Spleen (tissue), 11 donors: ENCODE results near the gene HSH2D. TPM values are rescaled to one million over a fixed set of nuclear protein-coding genes. Genes with fewer than 3 reads are reported as not detected.

ENCODE experiments used
- DNase-seq: peaks from one replicate; pipeline ENCODE4 v3.0.0-alpha.2; 2020
- H3K27ac ChIP-seq, 8 donors: fragments of 200-600 bp; sonication (generic) in 7 of 8; 1 replicate in 4 of 8; 2 replicates in 4 of 8; pipeline versions ENCODE4 v1.5.0 to v1.8.0; 2016 to 2021; ENCODE audit warnings: inconsistent platforms in 4 of 8, mild to moderate bottlenecking in 4 of 8, moderate library complexity in 1 of 8
- H3K27me3 ChIP-seq, 7 donors: fragments of 200-600 bp; sonication (generic) in 6 of 7; replicated peaks in 1 of 7; 1 replicate in 4 of 7; 2 replicates in 3 of 7; pipeline versions ENCODE4 v1.5.0 to v1.8.0; 2016 to 2021; ENCODE audit warnings: inconsistent platforms in 3 of 7, mild to moderate bottlenecking in 1 of 7
- H3K36me3 ChIP-seq, 6 donors: fragments of 200-600 bp; sonication (generic) in 5 of 6; 1 replicate in 4 of 6; 2 replicates in 2 of 6; pipeline versions ENCODE4 v1.5.0 to v1.8.0; 2016 to 2021; ENCODE audit warnings: inconsistent platforms in 2 of 6
- H3K4me1 ChIP-seq, 6 donors: fragments of 200-600 bp; sonication (generic) in 5 of 6; 1 replicate in 3 of 6; 2 replicates in 3 of 6; pipeline versions ENCODE4 v1.5.0 to v1.8.0; 2016 to 2021; ENCODE audit warnings: inconsistent platforms in 3 of 6
- H3K4me3 ChIP-seq, 8 donors: fragments of 200-600 bp; sonication (generic) in 7 of 8; 1 replicate in 4 of 8; 2 replicates in 4 of 8; pipeline versions ENCODE4 v1.5.0 to v1.8.0; 2016 to 2021; ENCODE audit warnings: inconsistent platforms in 4 of 8, mild to moderate bottlenecking in 4 of 8, moderate library complexity in 2 of 8
- H3K9me3 ChIP-seq, 8 donors: fragments of 200-600 bp; sonication (generic) in 7 of 8; 1 replicate in 4 of 8; 2 replicates in 4 of 8; pipeline versions ENCODE4 v1.5.0 to v1.8.0; 2016 to 2021; ENCODE audit warnings: inconsistent platforms in 4 of 8
- POLR2A ChIP-seq, 3 donors: fragments of 450-650 bp; IDR thresholded peaks; one replicate each; pipeline ENCODE4 v1.5.1; 2017; ENCODE audit warnings: antibody characterized with exemption in 3 of 3, mild to moderate bottlenecking in 1 of 3
- POLR2AphosphoS5 ChIP-seq, 3 donors: sonication (generic); formaldehyde crosslinking; IDR thresholded peaks; one replicate each; pipeline ENCODE4 v1.5.1; 2017; ENCODE audit warnings: antibody characterized with exemption in 3 of 3
- WGBS, 5 donors: extraction: QIAGEN DNeasy Blood & Tissue Kit in 3 of 5; methylation state at CpG; one replicate each; pipeline versions ENCODE4 v1.1.5 to v1.1.7; 2013 to 2018; 5-methylcytosine and 5-hydroxymethylcytosine counted together
- intact Hi-C: fragments of 100-400 bp; cut with DNase I; formaldehyde crosslinking; loops from one replicate; pipeline ENCODE4 v1.15.0; 2023; ENCODE audit warnings: low total_unique reads
- polyA plus RNA-seq, 3 donors: library from polyadenylated mRNA; stranded (reverse); fragments of 200-250 nt; gene quantifications; one replicate each; pipeline ENCODE4 v1.2.1, GENCODE V29; 2013
- total RNA-seq, 7 donors: library from RNA; depleted of rRNA in 3 of 7; stranded (reverse); fragments of >200 nt in 3 of 7; fragmentation: NEBNext Ultra II Directional in 4 of 7; extraction: Animal tissue kit (Norgen Biotek cat#: 25700) in 4 of 7; gene quantifications; one replicate each; pipeline versions ENCODE4 v1.1.0 to v1.2.1, GENCODE V29; 2016 to 2021
- TF ChIP-seq, protein P1 (sequence below), 11 experiments: fragments of 200-600 bp in 7 of 11; fragments of 450-650 bp in 4 of 11; sonication (generic) in 4 of 11; IDR thresholded peaks in 8 of 11; conservative IDR thresholded peaks in 3 of 11; 1 replicate in 7 of 11; 2 replicates in 4 of 11; pipeline versions ENCODE4 v1.4.0 to v1.8.0; 2016 to 2021; ENCODE audit warnings: antibody characterized with exemption in 11 of 11, inconsistent platforms in 4 of 11, mild to moderate bottlenecking in 1 of 11
- donor health status: healthy with polysubstance abuse.
- donor health status: DM: no; HTN: no; CAD: no; lungs with moderate emphysema.
- donor health status: DM: no; HTN: no; CAD: no.
- donor health status: Bipolar disorder and iron deficiency.
- donor health status: healthy.
- donor health status: DM: no; HTN: no; CAD: no.
- donor health status: DM: yes; HTN: yes; CAD: no.

The HSH2D gene
- total and polyA plus RNA-seq, 10 donors: 39.6 to 119 (median 61.4) TPM

DNA sequence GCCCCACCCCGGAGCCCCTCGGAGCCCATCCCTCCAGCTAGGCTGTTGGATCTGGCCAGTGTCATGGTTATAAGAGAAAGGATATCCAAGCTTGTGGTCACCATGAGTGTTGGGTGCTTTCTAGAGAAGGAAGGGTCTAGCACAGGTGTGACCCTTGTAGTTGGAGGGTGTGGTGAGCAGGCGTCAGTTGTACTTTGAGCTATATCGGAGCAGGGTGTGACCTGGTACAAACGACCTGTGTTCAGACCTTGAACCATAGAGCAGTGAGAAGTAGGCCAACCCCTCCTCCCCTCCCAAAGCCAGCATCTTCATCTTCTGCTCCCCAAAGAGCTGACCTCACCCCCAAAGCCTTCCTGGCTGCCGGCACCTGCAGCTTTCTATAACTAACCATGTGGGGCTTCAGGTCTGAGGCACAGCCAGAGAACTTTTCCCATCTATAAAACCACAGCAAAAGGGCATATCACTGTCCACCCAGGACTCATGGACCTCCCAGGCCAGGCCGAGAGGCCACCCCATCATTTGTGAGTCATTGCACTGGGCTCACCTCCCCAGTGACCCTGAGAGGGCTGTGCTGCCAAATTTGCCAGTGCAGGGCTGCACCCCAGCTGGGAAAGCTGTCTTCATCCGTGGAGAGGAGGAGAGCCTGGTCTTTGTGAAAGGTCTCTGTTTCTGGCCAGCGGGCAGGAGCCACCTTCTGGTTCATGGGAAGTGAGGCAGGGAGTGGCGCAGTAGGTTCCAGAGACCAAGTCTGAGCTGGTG is 17.6 kb upstream of the HSH2D start:
- H3K36me3 ChIP-seq: peaks cover 6 to 100% (median 100%) of the 10 kb centered on the region in 6 donors
- H3K27ac ChIP-seq: no peak overlapping the region
- no peak overlapping the region for H3K4me3 ChIP-seq
- 78 to 88% (median 80%) methylated on average over 9 to 10 of the region's 10 CpGs for WGBS, 5 donors
- no peaks in the 10 kb centered on the region for H3K27me3 ChIP-seq
- TF ChIP-seq, protein P1, sequence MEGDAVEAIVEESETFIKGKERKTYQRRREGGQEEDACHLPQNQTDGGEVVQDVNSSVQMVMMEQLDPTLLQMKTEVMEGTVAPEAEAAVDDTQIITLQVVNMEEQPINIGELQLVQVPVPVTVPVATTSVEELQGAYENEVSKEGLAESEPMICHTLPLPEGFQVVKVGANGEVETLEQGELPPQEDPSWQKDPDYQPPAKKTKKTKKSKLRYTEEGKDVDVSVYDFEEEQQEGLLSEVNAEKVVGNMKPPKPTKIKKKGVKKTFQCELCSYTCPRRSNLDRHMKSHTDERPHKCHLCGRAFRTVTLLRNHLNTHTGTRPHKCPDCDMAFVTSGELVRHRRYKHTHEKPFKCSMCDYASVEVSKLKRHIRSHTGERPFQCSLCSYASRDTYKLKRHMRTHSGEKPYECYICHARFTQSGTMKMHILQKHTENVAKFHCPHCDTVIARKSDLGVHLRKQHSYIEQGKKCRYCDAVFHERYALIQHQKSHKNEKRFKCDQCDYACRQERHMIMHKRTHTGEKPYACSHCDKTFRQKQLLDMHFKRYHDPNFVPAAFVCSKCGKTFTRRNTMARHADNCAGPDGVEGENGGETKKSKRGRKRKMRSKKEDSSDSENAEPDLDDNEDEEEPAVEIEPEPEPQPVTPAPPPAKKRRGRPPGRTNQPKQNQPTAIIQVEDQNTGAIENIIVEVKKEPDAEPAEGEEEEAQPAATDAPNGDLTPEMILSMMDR (IDR thresholded peaks at IDR 0.05 in 8 of 11, conservative IDR thresholded peaks at IDR 0.05 in 3 of 11): no peak
- no peak for TF ChIP-seq POLR2AphosphoS5 (IDR thresholded peaks at IDR 0.05)
- TF ChIP-seq POLR2A (IDR thresholded peaks at IDR 0.05): no peak
- DNase-seq: no peak
- H3K9me3 ChIP-seq: no peaks in the 10 kb centered on the region
- H3K4me1 ChIP-seq: peaks cover 0 to 12% (median 2%) of the 10 kb centered on the region in 6 donors
- intact Hi-C loops: no loop called here

GRCh38 chr19:16127080-16127479 is 16.4 kb upstream of the HSH2D start:
- intact Hi-C loops: no loop called here
- Histone ChIP-seq H3K36me3 (peaks cover under 1 to 100% (median 97%) of the 10 kb centered on the region in 6 donors), H3K4me1 (peaks cover 0 to 4% (median 0%) of the 10 kb centered on the region in 6 donors), H3K27me3 (no peaks in the 10 kb centered on the region), H3K27ac (peak overlapping the region in 1 of 8 donors; percentile 11), H3K9me3 (no peaks in the 10 kb centered on the region), H3K4me3 (no peak overlapping the region)
- TF ChIP-seq, protein P1 (IDR thresholded peaks at IDR 0.05 in 8 of 11, conservative IDR thresholded peaks at IDR 0.05 in 3 of 11): no peak
- TF ChIP-seq POLR2AphosphoS5 (IDR thresholded peaks at IDR 0.05): no peak
- TF ChIP-seq POLR2A (IDR thresholded peaks at IDR 0.05): no peak
- WGBS, 5 donors: 86 to 96% (median 90%) methylated on average over 11 of the region's 11 CpGs
- no peak for DNase-seq

DNA sequence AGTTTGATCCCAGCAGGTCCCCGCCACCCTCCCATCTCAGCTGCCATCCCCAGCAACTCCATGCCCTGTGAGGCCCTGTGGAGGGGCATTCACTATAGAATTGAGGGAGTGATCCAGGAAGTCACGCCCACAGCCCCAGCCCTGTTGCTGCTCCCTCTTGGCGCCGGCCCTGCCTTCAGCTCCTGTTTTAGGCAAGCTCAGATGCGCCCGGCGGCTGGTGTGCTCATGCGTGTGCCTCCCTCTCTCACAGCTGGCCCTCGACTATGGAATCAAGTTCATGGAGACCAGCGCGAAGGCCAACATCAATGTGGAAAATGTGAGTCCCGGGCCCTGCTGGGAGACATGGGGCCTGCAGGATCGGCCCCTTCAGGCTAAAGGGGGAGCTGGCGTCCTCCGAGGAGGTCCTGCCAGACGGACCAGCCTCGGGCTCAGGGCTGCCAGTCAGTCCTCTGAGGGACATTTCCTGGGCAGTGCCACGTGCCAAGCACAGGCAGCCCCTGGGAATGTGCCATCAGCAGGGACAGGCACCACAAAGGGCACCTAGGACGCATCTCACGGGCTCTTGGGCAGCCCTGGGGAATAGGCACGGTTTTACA is 15.6 kb upstream of the HSH2D start:
- no peaks in the 10 kb centered on the region for H3K27me3 ChIP-seq
- 88 to 94% (median 91%) methylated on average over 12 to 21 of the region's 21 CpGs for WGBS, 5 donors

More for the DNA sequence above, 15.6 kb upstream of the HSH2D start:
- no peaks in the 10 kb centered on the region for H3K9me3 ChIP-seq
- H3K4me3 ChIP-seq: no peak overlapping the region
- H3K36me3 ChIP-seq: peaks cover 5 to 100% (median 97%) of the 10 kb centered on the region in 6 donors
- intact Hi-C loops: no loop called here
- TF ChIP-seq, protein P1 (IDR thresholded peaks at IDR 0.05 in 8 of 11, conservative IDR thresholded peaks at IDR 0.05 in 3 of 11): no peak
- TF ChIP-seq POLR2A (IDR thresholded peaks at IDR 0.05) (no peak), POLR2AphosphoS5 (IDR thresholded peaks at IDR 0.05) (no peak)
- peaks cover 0 to 1% (median 0%) of the 10 kb centered on the region in 6 donors for H3K4me1 ChIP-seq
- no peak overlapping the region for H3K27ac ChIP-seq
- DNase-seq: no peak
